HepG2 (cell line): ENCODE measurements around the gene FBXW12. TPM values are rescaled to one million over a fixed set of nuclear protein-coding genes. Genes with fewer than 3 reads are reported as not detected.

Experiments used
- CREM ChIP-seq, 2 experiments: sonication (generic) in 1 of 2; formaldehyde crosslinking in 1 of 2; IDR thresholded peaks; 2 replicates each; pipeline versions ENCODE4 v1.4.0 to v1.6.1; 2016 to 2020; ENCODE audit warnings: antibody characterized with exemption in 1 of 2, mild to moderate bottlenecking in 1 of 2, missing genetic modification reagents in 1 of 2
- HMGA1 ChIP-seq: sonication (generic); formaldehyde crosslinking; conservative IDR thresholded peaks from 2 replicates; pipeline ENCODE4 v1.4.0; 2020; ENCODE audit warnings: missing genetic modification reagents
- KAT8 ChIP-seq: IDR thresholded peaks from 2 replicates; pipeline ENCODE4 v1.6.1; 2016; ENCODE audit warnings: missing genetic modification reagents, missing compliant biosample characterization
- KLF6 ChIP-seq: IDR thresholded peaks from 2 replicates; pipeline ENCODE4 v1.8.0; 2016; ENCODE audit warnings: missing biosample characterization, missing genetic modification reagents
- MAFG ChIP-seq: sonication (generic); formaldehyde crosslinking; IDR thresholded peaks from 2 replicates; pipeline ENCODE4 v1.5.1; 2020; ENCODE audit warnings: mild to moderate bottlenecking, missing genetic modification reagents
- NFKB2 ChIP-seq: sonication (generic); formaldehyde crosslinking; IDR thresholded peaks from 2 replicates; pipeline ENCODE4 v1.4.0; 2020; ENCODE audit warnings: missing genetic modification reagents, borderline replicate concordance
- RARA ChIP-seq: IDR thresholded peaks from 2 replicates; pipeline ENCODE4 v1.6.1; 2016; ENCODE audit warnings: missing genetic modification reagents, missing compliant biosample characterization
- REXO4 ChIP-seq: sonication (generic); formaldehyde crosslinking; IDR thresholded peaks from 2 replicates; pipeline ENCODE4 v1.8.0; 2022; ENCODE audit warnings: missing genetic modification reagents, mild to moderate bottlenecking, borderline replicate concordance
- RORA ChIP-seq: sonication (generic); formaldehyde crosslinking; IDR thresholded peaks from 2 replicates; pipeline ENCODE4 v1.5.0; 2020; ENCODE audit warnings: mild to moderate bottlenecking, missing genetic modification reagents, moderate library complexity
- SALL2 ChIP-seq: sonication (generic); formaldehyde crosslinking; IDR thresholded peaks from 2 replicates; pipeline ENCODE4 v1.8.1; 2023; ENCODE audit warnings: mild to moderate bottlenecking, missing genetic modification reagents, inconsistent platforms
- SOX5 ChIP-seq: IDR thresholded peaks from 2 replicates; pipeline ENCODE4 v1.6.1; 2016; ENCODE audit warnings: borderline replicate concordance
- SSRP1 ChIP-seq: IDR thresholded peaks from 2 replicates; pipeline ENCODE4 v1.6.1; 2016; ENCODE audit warnings: control low read depth
- UBTF ChIP-seq: sonication (generic); formaldehyde crosslinking; IDR thresholded peaks from 2 replicates; pipeline ENCODE4 v1.4.0; 2020; ENCODE audit warnings: mild to moderate bottlenecking, missing genetic modification reagents
- ZNF121 ChIP-seq: sonication (generic); formaldehyde crosslinking; IDR thresholded peaks from 2 replicates; pipeline ENCODE4 v1.5.0; 2020; ENCODE audit warnings: mild to moderate bottlenecking, missing genetic modification reagents
- ZNF138 ChIP-seq: sonication (generic); formaldehyde crosslinking; IDR thresholded peaks from 2 replicates; pipeline ENCODE4 v1.5.0; 2020; ENCODE audit warnings: mild to moderate bottlenecking, low read depth, missing genetic modification reagents
- ZNF251 ChIP-seq: sonication (generic); formaldehyde crosslinking; IDR thresholded peaks from 2 replicates; pipeline ENCODE4 v1.9.0; 2021; ENCODE audit warnings: mild to moderate bottlenecking, missing genetic modification reagents
- ZNF335 ChIP-seq: sonication (generic); formaldehyde crosslinking; IDR thresholded peaks from 2 replicates; pipeline ENCODE4 v1.4.0; 2020; ENCODE audit warnings: missing genetic modification reagents
- ZNF512B ChIP-seq: sonication (generic); formaldehyde crosslinking; IDR thresholded peaks from 2 replicates; pipeline ENCODE4 v1.5.1; 2020; ENCODE audit warnings: missing genetic modification reagents, mild to moderate bottlenecking, borderline replicate concordance
- ZNF761 ChIP-seq: sonication (generic); formaldehyde crosslinking; conservative IDR thresholded peaks from 2 replicates; pipeline ENCODE4 v1.4.0; 2020; ENCODE audit warnings: mild to moderate bottlenecking, missing genetic modification reagents
- ZNF766 ChIP-seq: sonication (generic); formaldehyde crosslinking; IDR thresholded peaks from 2 replicates; pipeline ENCODE4 v1.5.0; 2020; ENCODE audit warnings: missing genetic modification reagents, borderline replicate concordance
- polyA plus RNA-seq, 8 experiments: library from polyadenylated mRNA; depleted of rRNA in 3 of 8; stranded (reverse) in 7 of 8; unstranded in 1 of 8; fragments of >200 nt; fragmentation: Illumina TruSeq in 4 of 8; extraction: Trizol in 4 of 8; gene quantifications; 2 replicates each; pipeline versions ENCODE4 v1.2.1 to v1.2.3, GENCODE V29; 2011 to 2016; ENCODE audit warnings: low read depth in 4 of 8, missing spikeins in 1 of 8, mixed read lengths in 1 of 8; ENCODE audit not compliant: insufficient read depth in 1 of 8
- total RNA-seq, 5 experiments: library from RNA; depleted of rRNA; stranded (reverse); fragments of >200 nt; fragmentation: Illumina TruSeq; extraction: Trizol; gene quantifications; 2 replicates each; pipeline ENCODE4 v1.2.3, GENCODE V29; 2016; ENCODE audit warnings: low read depth in 1 of 5
- TF ChIP-seq, protein P1 (sequence below): sonication (generic); formaldehyde crosslinking; conservative IDR thresholded peaks from 2 replicates; pipeline ENCODE4 v1.4.0; 2020; ENCODE audit warnings: mild to moderate bottlenecking, missing genetic modification reagents, moderate library complexity
- TF ChIP-seq, protein P2 (sequence below): sonication (generic); formaldehyde crosslinking; IDR thresholded peaks from 2 replicates; pipeline ENCODE4 v1.8.0; 2022; ENCODE audit warnings: mild to moderate bottlenecking, missing genetic modification reagents; ENCODE audit not compliant: insufficient replicate concordance

The FBXW12 gene
- total and polyA plus RNA-seq, 2 of the 13 experiments (the other 11 are each of a cell fraction or from before 2014, with no cell fraction given) = not detected

DNA sequence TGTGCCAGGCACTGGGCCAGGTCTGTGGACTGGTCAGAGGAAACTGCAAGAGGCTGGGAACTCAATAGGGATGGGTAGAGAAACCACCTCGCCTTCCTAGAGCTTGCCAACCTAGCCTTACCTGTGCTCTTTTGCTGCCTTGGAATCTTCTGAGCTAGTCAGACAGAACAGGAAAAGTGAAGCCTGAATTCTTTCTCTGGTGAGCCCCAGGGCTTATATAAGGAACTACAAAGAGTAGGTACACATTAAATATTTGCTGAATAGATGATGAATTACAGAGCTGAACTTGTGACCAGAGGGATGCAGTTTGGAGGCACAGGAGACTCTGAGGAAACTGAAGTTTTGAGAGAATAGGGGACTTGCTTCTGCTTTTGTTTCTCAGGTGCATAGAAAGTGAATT, 15.6 kb upstream of the FBXW12 start (continued):
- TF ChIP-seq MAFG (CRISPR knock-in tag) (no peak), ZNF251 (CRISPR knock-in tag) (no peak), ZNF766 (CRISPR knock-in tag) (no peak), HMGA1 (CRISPR knock-in tag) (no peak), SOX5 (CRISPR knock-in tag) (peak; percentile 30; the same call in 1 of the 2 replicates), ZNF761 (CRISPR knock-in tag) (no peak), SSRP1 (no peak), ZNF335 (CRISPR knock-in tag) (0 out of 2 replicates have a peak, but pooled peaks have one; percentile 33), ZNF138 (CRISPR knock-in tag) (no peak), RARA (peak; percentile 40; the same call in 1 of the 2 replicates), UBTF (CRISPR knock-in tag) (no peak), KLF6 (CRISPR knock-in tag) (no peak), KAT8 (CRISPR knock-in tag) (no peak), RORA (CRISPR knock-in tag) (no peak), SALL2 (CRISPR knock-in tag) (no peak), REXO4 (CRISPR knock-in tag) (no peak), ZNF121 (no peak), ZNF512B (CRISPR knock-in tag) (no peak), NFKB2 (CRISPR knock-in tag) (no peak), CREM (IDR thresholded peaks at IDR 0.05) (no peak), CREM (CRISPR knock-in tag; IDR thresholded peaks at IDR 0.05) (no peak)
- TF ChIP-seq, protein P1, sequence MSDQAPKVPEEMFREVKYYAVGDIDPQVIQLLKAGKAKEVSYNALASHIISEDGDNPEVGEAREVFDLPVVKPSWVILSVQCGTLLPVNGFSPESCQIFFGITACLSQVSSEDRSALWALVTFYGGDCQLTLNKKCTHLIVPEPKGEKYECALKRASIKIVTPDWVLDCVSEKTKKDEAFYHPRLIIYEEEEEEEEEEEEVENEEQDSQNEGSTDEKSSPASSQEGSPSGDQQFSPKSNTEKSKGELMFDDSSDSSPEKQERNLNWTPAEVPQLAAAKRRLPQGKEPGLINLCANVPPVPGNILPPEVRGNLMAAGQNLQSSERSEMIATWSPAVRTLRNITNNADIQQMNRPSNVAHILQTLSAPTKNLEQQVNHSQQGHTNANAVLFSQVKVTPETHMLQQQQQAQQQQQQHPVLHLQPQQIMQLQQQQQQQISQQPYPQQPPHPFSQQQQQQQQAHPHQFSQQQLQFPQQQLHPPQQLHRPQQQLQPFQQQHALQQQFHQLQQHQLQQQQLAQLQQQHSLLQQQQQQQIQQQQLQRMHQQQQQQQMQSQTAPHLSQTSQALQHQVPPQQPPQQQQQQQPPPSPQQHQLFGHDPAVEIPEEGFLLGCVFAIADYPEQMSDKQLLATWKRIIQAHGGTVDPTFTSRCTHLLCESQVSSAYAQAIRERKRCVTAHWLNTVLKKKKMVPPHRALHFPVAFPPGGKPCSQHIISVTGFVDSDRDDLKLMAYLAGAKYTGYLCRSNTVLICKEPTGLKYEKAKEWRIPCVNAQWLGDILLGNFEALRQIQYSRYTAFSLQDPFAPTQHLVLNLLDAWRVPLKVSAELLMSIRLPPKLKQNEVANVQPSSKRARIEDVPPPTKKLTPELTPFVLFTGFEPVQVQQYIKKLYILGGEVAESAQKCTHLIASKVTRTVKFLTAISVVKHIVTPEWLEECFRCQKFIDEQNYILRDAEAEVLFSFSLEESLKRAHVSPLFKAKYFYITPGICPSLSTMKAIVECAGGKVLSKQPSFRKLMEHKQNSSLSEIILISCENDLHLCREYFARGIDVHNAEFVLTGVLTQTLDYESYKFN (CRISPR knock-in tag) = 0 out of 2 replicates have a peak, but pooled peaks have one; percentile 17
- TF ChIP-seq, protein P2, sequence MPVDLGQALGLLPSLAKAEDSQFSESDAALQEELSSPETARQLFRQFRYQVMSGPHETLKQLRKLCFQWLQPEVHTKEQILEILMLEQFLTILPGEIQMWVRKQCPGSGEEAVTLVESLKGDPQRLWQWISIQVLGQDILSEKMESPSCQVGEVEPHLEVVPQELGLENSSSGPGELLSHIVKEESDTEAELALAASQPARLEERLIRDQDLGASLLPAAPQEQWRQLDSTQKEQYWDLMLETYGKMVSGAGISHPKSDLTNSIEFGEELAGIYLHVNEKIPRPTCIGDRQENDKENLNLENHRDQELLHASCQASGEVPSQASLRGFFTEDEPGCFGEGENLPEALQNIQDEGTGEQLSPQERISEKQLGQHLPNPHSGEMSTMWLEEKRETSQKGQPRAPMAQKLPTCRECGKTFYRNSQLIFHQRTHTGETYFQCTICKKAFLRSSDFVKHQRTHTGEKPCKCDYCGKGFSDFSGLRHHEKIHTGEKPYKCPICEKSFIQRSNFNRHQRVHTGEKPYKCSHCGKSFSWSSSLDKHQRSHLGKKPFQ (CRISPR knock-in tag) = no peak
